Stomach (tissue), 9 donors: ENCODE data around the gene DNER. TPM values are rescaled to one million over a fixed set of nuclear protein-coding genes. Genes with fewer than 3 reads are reported as not detected.
A peak's percentile ranks its signal among the peaks of the same experiment; 100 is the strongest.

Experiments
- DNase-seq, 2 donors: peaks; one replicate each; pipeline versions ENCODE4 v3.0.0 to v3.0.0-alpha.2; 2013 to 2019
- H3K27ac ChIP-seq, 5 donors: fragments of 200-600 bp in 4 of 5; sonication (generic) in 4 of 5; one replicate each; pipeline ENCODE4 v1.5.1; 2013 to 2019; ENCODE audit warnings: mild to moderate bottlenecking in 1 of 5, moderate library complexity in 1 of 5
- H3K27me3 ChIP-seq, 3 donors: fragments of 200-600 bp; sonication (generic); one replicate each; pipeline ENCODE4 v1.5.1; 2017 to 2019; ENCODE audit warnings: mixed run types in 1 of 3
- H3K36me3 ChIP-seq, 4 donors: fragments of 200-600 bp; sonication (generic); 1 replicate in 3 of 4; 2 replicates in 1 of 4; pipeline ENCODE4 v1.5.1; 2016 to 2019
- H3K4me1 ChIP-seq, 4 donors: fragments of 200-600 bp; sonication (generic); one replicate each; pipeline ENCODE4 v1.5.1; 2016 to 2019
- H3K4me3 ChIP-seq, 4 donors: fragments of 200-600 bp; sonication (generic) in 3 of 4; one replicate each; pipeline ENCODE4 v1.5.1; 2016 to 2019; ENCODE audit warnings: mild to moderate bottlenecking in 1 of 4
- H3K9me3 ChIP-seq, 4 donors: fragments of 200-600 bp; sonication (generic); one replicate each; pipeline ENCODE4 v1.5.1; 2016 to 2019
- EP300 ChIP-seq: sonication (generic); formaldehyde crosslinking; IDR thresholded peaks from one replicate; pipeline ENCODE4 v1.6.1; 2017; ENCODE audit warnings: antibody characterized with exemption
- POLR2A ChIP-seq, 4 donors: fragments of 450-650 bp; IDR thresholded peaks; one replicate each; pipeline ENCODE4 v1.6.1; 2016; ENCODE audit warnings: antibody characterized with exemption in 4 of 4, control low read depth in 2 of 4, mild to moderate bottlenecking in 1 of 4, moderate library complexity in 1 of 4
- POLR2AphosphoS5 ChIP-seq, 3 donors: sonication (generic); formaldehyde crosslinking; IDR thresholded peaks; one replicate each; pipeline ENCODE4 v1.6.1; 2016; ENCODE audit warnings: antibody characterized with exemption in 3 of 3
- WGBS, 5 donors: extraction: QIAGEN DNeasy Blood & Tissue Kit in 3 of 5; methylation state at CpG; one replicate each; pipeline versions ENCODE4 v1.1.5 to v1.1.7; 2013 to 2018; 5-methylcytosine and 5-hydroxymethylcytosine counted together
- intact Hi-C: fragments of 100-400 bp; cut with DNase I; formaldehyde crosslinking; loops from one replicate; pipeline ENCODE4 v1.15.1; 2023; ENCODE audit warnings: low total_unique reads
- polyA plus RNA-seq, 3 donors: library from polyadenylated mRNA; stranded (reverse); fragments of 200-250 nt; gene quantifications; one replicate each; pipeline ENCODE4 v1.2.3, GENCODE V29; 2013
- total RNA-seq, 5 donors: library from RNA; depleted of rRNA; stranded (reverse); fragments of >200 nt; gene quantifications; one replicate each; pipeline versions ENCODE4 v1.1.0 to v1.2.3, GENCODE V29; 2014 to 2016
- TF ChIP-seq, protein P1 (sequence below), 7 experiments: fragments of 450-650 bp in 4 of 7; fragments of 200-600 bp in 3 of 7; sonication (generic) in 3 of 7; IDR thresholded peaks; one replicate each; pipeline ENCODE4 v1.5.1; 2016 to 2019; ENCODE audit warnings: antibody characterized with exemption in 7 of 7, control low read depth in 2 of 7, mild to moderate bottlenecking in 1 of 7
- donor health status: healthy with polysubstance abuse.
- donor health status: Bipolar disorder and iron deficiency.
- donor health status: healthy.

DNER gene
- total and polyA plus RNA-seq, 8 donors, result 1.6 to 10.6 (median 4.9) TPM

GRCh38 chr2:229451852-229452251 lies 262.5 kb downstream of the DNER start:
- Histone ChIP-seq H3K4me3 (no peak overlapping the region), H3K36me3 (no peaks in the 10 kb centered on the region), H3K9me3 (no peaks in the 10 kb centered on the region), H3K27me3 (no peaks in the 10 kb centered on the region), H3K27ac (no peak overlapping the region), H3K4me1 (no peaks in the 10 kb centered on the region)
- no peak for DNase-seq
- intact Hi-C loops, result no loop called here
- 85 to 92% (median 89%) methylated on average over 3 of the region's 3 CpGs for whole genome bisulfite sequencing, 5 donors
- no peak for TF ChIP-seq POLR2AphosphoS5 (IDR thresholded peaks at IDR 0.05)
- TF ChIP-seq, protein P1, sequence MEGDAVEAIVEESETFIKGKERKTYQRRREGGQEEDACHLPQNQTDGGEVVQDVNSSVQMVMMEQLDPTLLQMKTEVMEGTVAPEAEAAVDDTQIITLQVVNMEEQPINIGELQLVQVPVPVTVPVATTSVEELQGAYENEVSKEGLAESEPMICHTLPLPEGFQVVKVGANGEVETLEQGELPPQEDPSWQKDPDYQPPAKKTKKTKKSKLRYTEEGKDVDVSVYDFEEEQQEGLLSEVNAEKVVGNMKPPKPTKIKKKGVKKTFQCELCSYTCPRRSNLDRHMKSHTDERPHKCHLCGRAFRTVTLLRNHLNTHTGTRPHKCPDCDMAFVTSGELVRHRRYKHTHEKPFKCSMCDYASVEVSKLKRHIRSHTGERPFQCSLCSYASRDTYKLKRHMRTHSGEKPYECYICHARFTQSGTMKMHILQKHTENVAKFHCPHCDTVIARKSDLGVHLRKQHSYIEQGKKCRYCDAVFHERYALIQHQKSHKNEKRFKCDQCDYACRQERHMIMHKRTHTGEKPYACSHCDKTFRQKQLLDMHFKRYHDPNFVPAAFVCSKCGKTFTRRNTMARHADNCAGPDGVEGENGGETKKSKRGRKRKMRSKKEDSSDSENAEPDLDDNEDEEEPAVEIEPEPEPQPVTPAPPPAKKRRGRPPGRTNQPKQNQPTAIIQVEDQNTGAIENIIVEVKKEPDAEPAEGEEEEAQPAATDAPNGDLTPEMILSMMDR (IDR thresholded peaks at IDR 0.05), result no peak

GRCh38 chr2:229447227-229447626 lies 267.1 kb downstream of the DNER start:
- intact Hi-C loops, result no loop called here
- Histone ChIP-seq H3K27me3 (no peaks in the 10 kb centered on the region), H3K9me3 (no peaks in the 10 kb centered on the region), H3K4me3 (no peak overlapping the region), H3K4me1 (peaks cover 0 to 13% (median 6%) of the 10 kb centered on the region in 4 donors), H3K27ac (no peak overlapping the region), H3K36me3 (no peaks in the 10 kb centered on the region)
- no peak for DNase-seq
- TF ChIP-seq EP300 (no peak), POLR2A (IDR thresholded peaks at IDR 0.05) (no peak), POLR2AphosphoS5 (IDR thresholded peaks at IDR 0.05) (no peak)
- TF ChIP-seq, protein P1 (IDR thresholded peaks at IDR 0.05), result no peak
- 90 to 92% (median 91%) methylated on average over 12 of the region's 12 CpGs for WGBS, 5 donors

- no peak overlapping the region for H3K4me3 ChIP-seq
Observed at GRCh38 chr2:229446350-229446749, 268.0 kb downstream of the DNER start.

GRCh38 chr2:229445501-229446211 lies 268.7 kb downstream of the DNER start:
- DNase-seq, result peak in 1 of 2 donors; percentile 51
- Histone ChIP-seq H3K4me1 (peaks cover 0 to 13% (median 6%) of the 10 kb centered on the region in 4 donors), H3K27ac (peak overlapping the region; percentile 4 to 89 (median 80)), H3K36me3 (no peaks in the 10 kb centered on the region), H3K4me3 (no peak overlapping the region), H3K27me3 (no peaks in the 10 kb centered on the region), H3K9me3 (no peaks in the 10 kb centered on the region)
- TF ChIP-seq, protein P1 (IDR thresholded peaks at IDR 0.05), result no peak
- TF ChIP-seq EP300 (no peak), POLR2AphosphoS5 (IDR thresholded peaks at IDR 0.05) (no peak), POLR2A (IDR thresholded peaks at IDR 0.05) (no peak)
- intact Hi-C loops, result no loop called here
- WGBS, 5 donors, result 52 to 63% (median 62%) methylated on average over 11 of the region's 11 CpGs

More at GRCh38 chr2:229446350-229446749, 268.0 kb downstream of the DNER start:
- intact Hi-C loops, result no loop called here
- peaks cover 0 to 13% (median 6%) of the 10 kb centered on the region in 4 donors for H3K4me1 ChIP-seq
- H3K27me3 ChIP-seq, result no peaks in the 10 kb centered on the region
- TF ChIP-seq, protein P1 (IDR thresholded peaks at IDR 0.05), result no peak
- TF ChIP-seq POLR2AphosphoS5 (IDR thresholded peaks at IDR 0.05) (no peak), POLR2A (IDR thresholded peaks at IDR 0.05) (no peak), EP300 (no peak)
- DNase-seq, result no peak
- peak overlapping the region in 4 of 5 donors; percentile 62 to 89 (median 80) for H3K27ac ChIP-seq
- no peaks in the 10 kb centered on the region for H3K9me3 ChIP-seq
- no peaks in the 10 kb centered on the region for H3K36me3 ChIP-seq
- WGBS, 5 donors, result 63 to 73% (median 69%) methylated on average over 6 of the region's 6 CpGs
